ENCODE data around the gene WDR47. TPM values are rescaled to one million over a fixed set of nuclear protein-coding genes. Genes with fewer than 3 reads are reported as not detected.

WDR47 gene
- polyA plus RNA-seq (65.7 and 76.3 TPM in 2 replicates), polyA minus RNA-seq (166 and 184 TPM in 2 replicates)

DNA sequence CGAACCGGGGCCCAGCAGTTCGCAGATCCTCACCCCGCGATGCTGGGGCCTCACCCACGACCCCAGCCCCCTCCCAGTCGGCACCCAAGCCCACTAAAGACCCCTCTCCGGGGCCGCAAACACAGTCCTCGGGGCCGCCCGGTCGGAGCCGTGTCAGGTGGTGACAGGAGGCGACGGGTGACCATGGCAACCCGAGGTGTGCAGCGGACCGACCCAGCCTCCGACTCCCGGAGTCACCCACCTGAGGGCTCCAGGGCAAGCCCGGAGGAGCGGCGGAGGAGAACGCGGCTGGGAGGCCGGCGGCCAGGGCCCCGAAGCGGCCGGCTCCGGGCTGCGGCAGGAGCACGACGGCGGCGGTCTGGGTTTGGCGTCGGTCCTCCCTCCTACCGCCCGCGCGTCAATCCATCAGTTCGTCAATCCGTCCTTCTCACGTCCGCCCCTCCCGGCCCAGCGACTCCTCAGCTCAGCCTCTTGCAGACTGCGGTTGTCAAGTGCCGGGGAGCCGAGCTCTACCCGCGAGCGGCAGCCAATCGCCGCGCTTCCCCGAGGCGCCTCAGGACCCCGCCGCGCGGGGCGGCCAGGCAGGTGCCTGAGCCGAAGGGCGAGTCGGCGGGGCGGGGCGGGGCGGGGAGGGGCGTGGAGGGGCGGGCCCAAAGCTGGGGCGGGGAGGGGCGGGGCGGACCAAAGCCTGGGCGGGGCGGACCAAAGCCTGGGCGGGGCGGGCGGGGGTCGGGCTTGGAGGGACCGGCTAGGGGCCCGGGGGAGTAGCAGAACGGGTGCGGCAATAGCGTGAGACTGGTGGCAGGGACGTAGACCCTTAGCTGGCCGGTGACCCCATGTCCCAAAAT lies at the start of gene WDR47:
TSS of gene WDR47 (minus strand) at position 482 of the 848 bp plus-strand sequence. CDS start 18,590 bp downstream, outside the sequence.
- peak within 1 kb of the TSS; percentile 97 for H3K4me3 ChIP-seq (ENCODE audit: low read length)
- H3K4me2 ChIP-seq (ENCODE audit: low read length) = no peak within 1 kb of the TSS
- H3K36me3 ChIP-seq (ENCODE audit: insufficient read depth, low read length) = no peaks in the 10 kb centered on the region
- H3K9ac ChIP-seq (ENCODE audit: low read length) = peak within 1 kb of the TSS; percentile 96
- no peaks in the 10 kb centered on the region for H4K20me1 ChIP-seq (ENCODE audit: insufficient read depth)
- no peaks in the 10 kb centered on the region for H3K27me3 ChIP-seq (ENCODE audit: insufficient read depth, low read depth, low read length)
- TF ChIP-seq EP300 (conservative IDR thresholded peaks at IDR 0.05; ENCODE audit: poor library complexity, severe bottlenecking) = peak; percentile 75
- no peak for TF ChIP-seq EZH2 (IDR thresholded peaks at IDR 0.05; ENCODE audit: borderline replicate concordance, insufficient read depth, low read length, poor library complexity, severe bottlenecking)
- peak; percentile 99 for TF ChIP-seq POLR2AphosphoS5 (IDR thresholded peaks at IDR 0.05)
- TF ChIP-seq TAF1 (IDR thresholded peaks at IDR 0.05; ENCODE audit: low read depth) = peak; percentile 96
- TF ChIP-seq MXI1 (conservative IDR thresholded peaks at IDR 0.05; ENCODE audit: poor library complexity, severe bottlenecking) = peak; percentile 84
- peak; percentile 96 for TF ChIP-seq REST (IDR thresholded peaks at IDR 0.05; ENCODE audit: borderline replicate concordance)
- H3F3A ChIP-seq (ENCODE audit: insufficient read depth, low read length, poor library complexity, severe bottlenecking) = peaks cover 3% of the 10 kb centered on the region
- H2AFZ ChIP-seq (ENCODE audit: low read depth, low read length) = peak within 1 kb of the TSS; percentile 66
- H3K9me3 ChIP-seq (ENCODE audit: low read length) = no peaks in the 10 kb centered on the region
- H3K79me2 ChIP-seq (replicated peaks; ENCODE audit: insufficient read depth, low read length) = peaks cover 38% of the 10 kb centered on the region
- no peaks in the 10 kb centered on the region for H3K9me2 ChIP-seq (ENCODE audit: insufficient read depth, low read length)
- peak within 1 kb of the TSS; percentile 90 for H3K27ac ChIP-seq (ENCODE audit: low read length)

GRCh38 chr1:109091078-109091838 lies 49.4 kb upstream of the WDR47 start:
- no peaks in the 10 kb centered on the region for H3K9me2 ChIP-seq (ENCODE audit: insufficient read depth, low read length)
- H3F3A ChIP-seq (ENCODE audit: insufficient read depth, low read length, poor library complexity, severe bottlenecking) = no peaks in the 10 kb centered on the region
- TF ChIP-seq CTCF (IDR thresholded peaks at IDR 0.05; ENCODE audit: poor library complexity, severe bottlenecking) (no peak), POLR2AphosphoS5 (IDR thresholded peaks at IDR 0.05) (no peak), EP300 (conservative IDR thresholded peaks at IDR 0.05; ENCODE audit: poor library complexity, severe bottlenecking) (no peak), EZH2 (IDR thresholded peaks at IDR 0.05; ENCODE audit: borderline replicate concordance, insufficient read depth, low read length, poor library complexity, severe bottlenecking) (no peak), REST (IDR thresholded peaks at IDR 0.05; ENCODE audit: borderline replicate concordance) (no peak), RAD21 (conservative IDR thresholded peaks at IDR 0.05) (no peak), SMC3 (conservative IDR thresholded peaks at IDR 0.05; ENCODE audit: poor library complexity) (no peak), MXI1 (conservative IDR thresholded peaks at IDR 0.05; ENCODE audit: poor library complexity, severe bottlenecking) (no peak), TAF1 (IDR thresholded peaks at IDR 0.05; ENCODE audit: low read depth) (no peak)
- peaks cover 28% of the 10 kb centered on the region for H3K79me2 ChIP-seq (replicated peaks; ENCODE audit: insufficient read depth, low read length)
- H3K36me3 ChIP-seq (ENCODE audit: insufficient read depth, low read length) = peaks cover 4% of the 10 kb centered on the region
- peak overlapping the region; percentile 92 for H3K9ac ChIP-seq (ENCODE audit: low read length)
- H3K4me3 ChIP-seq (ENCODE audit: low read length) = peak overlapping the region; percentile 98
- no peaks in the 10 kb centered on the region for H3K27me3 ChIP-seq (ENCODE audit: insufficient read depth, low read depth, low read length)
- no peaks in the 10 kb centered on the region for H4K20me1 ChIP-seq (ENCODE audit: insufficient read depth)
- peak overlapping the region; percentile 89 for H3K27ac ChIP-seq (ENCODE audit: low read length)
- H2AFZ ChIP-seq (ENCODE audit: low read depth, low read length) = peak overlapping the region; percentile 100
- peak overlapping the region; percentile 100 for H3K4me2 ChIP-seq (ENCODE audit: low read length)
- H3K9me3 ChIP-seq (ENCODE audit: low read length) = no peaks in the 10 kb centered on the region

Measured in neural cell (in vitro differentiated cells).